ENCODE results near the gene CBFA2T3.

The CBFA2T3 gene

DNA sequence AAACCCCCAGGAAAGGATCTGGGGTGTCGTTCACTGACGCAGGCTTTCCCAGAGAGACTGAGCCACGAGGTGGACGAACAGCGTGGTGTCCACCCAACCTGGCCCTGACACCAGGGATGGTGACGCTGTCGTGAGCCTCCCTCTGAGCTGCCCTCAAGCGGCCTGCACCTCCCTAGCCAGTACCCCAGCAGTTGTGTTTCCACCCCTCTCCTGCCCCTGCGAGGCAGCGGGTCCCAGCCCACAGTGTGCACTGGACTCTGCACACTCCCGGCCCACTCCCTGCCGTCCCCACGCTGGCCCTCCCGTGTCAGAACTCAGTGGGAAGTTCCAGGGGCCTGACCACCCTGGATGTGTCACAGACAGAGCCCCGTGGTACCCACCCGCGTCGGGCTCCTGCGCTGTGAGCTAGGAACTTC lies 39.8 kb downstream of the CBFA2T3 start:
- TF ChIP-seq, protein P1, sequence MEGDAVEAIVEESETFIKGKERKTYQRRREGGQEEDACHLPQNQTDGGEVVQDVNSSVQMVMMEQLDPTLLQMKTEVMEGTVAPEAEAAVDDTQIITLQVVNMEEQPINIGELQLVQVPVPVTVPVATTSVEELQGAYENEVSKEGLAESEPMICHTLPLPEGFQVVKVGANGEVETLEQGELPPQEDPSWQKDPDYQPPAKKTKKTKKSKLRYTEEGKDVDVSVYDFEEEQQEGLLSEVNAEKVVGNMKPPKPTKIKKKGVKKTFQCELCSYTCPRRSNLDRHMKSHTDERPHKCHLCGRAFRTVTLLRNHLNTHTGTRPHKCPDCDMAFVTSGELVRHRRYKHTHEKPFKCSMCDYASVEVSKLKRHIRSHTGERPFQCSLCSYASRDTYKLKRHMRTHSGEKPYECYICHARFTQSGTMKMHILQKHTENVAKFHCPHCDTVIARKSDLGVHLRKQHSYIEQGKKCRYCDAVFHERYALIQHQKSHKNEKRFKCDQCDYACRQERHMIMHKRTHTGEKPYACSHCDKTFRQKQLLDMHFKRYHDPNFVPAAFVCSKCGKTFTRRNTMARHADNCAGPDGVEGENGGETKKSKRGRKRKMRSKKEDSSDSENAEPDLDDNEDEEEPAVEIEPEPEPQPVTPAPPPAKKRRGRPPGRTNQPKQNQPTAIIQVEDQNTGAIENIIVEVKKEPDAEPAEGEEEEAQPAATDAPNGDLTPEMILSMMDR (conservative IDR thresholded peaks at IDR 0.05; ENCODE audit: control insufficient read depth, insufficient read depth, low read depth, low read length): no peak
- no peak for DNase-seq (ENCODE audit: low read depth)
- no peak overlapping the region for H3K4me3 ChIP-seq (ENCODE audit: control insufficient read depth, low read depth, low read length)

GRCh38 chr16:88936556-88937205 lies 40.3 kb downstream of the CBFA2T3 start:
- DNase-seq (ENCODE audit: low read depth): no peak
- H3K4me3 ChIP-seq (ENCODE audit: control insufficient read depth, low read depth, low read length): no peak overlapping the region
- TF ChIP-seq, protein P1 (conservative IDR thresholded peaks at IDR 0.05; ENCODE audit: control insufficient read depth, insufficient read depth, low read depth, low read length): no peak

GRCh38 chr16:88936008-88936555 lies 40.9 kb downstream of the CBFA2T3 start:
- TF ChIP-seq, protein P1 (conservative IDR thresholded peaks at IDR 0.05; ENCODE audit: control insufficient read depth, insufficient read depth, low read depth, low read length): no peak
- no peak for DNase-seq (ENCODE audit: low read depth)
- no peak overlapping the region for H3K4me3 ChIP-seq (ENCODE audit: control insufficient read depth, low read depth, low read length)

DNA sequence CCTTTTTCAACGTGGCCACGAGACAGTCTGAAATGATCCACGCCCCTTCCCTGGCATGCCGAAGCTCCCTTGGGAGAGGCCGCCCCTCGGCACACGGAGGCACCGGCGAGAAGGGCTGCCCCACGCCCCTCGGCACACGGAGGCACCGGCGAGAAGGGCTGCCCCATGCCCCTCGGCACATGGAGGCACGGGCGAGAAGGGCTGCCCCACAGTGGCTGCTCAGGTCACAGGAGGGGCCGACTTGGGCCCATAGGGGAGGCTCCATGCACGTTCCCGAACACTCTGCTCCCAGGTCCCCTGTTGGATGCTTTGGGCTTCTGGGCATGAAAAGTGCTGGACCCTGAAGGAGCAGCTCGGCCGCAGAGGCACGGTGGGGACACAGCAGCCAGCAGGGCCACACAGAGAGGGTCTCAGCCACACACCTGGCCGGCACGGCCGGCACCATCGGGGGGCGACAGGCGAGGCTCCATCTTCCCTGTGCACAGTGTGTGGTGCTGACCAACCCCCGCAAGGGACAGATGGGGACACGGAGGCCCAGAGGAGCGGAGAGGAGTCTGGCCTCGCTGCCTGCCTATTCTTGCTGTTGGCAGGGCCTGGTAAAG lies 42.8 kb downstream of the CBFA2T3 start:
- H3K4me3 ChIP-seq (ENCODE audit: control insufficient read depth, low read depth, low read length): no peak overlapping the region
- TF ChIP-seq, protein P1 (conservative IDR thresholded peaks at IDR 0.05; ENCODE audit: control insufficient read depth, insufficient read depth, low read depth, low read length): no peak
- no peak for DNase-seq (ENCODE audit: low read depth)

DNA sequence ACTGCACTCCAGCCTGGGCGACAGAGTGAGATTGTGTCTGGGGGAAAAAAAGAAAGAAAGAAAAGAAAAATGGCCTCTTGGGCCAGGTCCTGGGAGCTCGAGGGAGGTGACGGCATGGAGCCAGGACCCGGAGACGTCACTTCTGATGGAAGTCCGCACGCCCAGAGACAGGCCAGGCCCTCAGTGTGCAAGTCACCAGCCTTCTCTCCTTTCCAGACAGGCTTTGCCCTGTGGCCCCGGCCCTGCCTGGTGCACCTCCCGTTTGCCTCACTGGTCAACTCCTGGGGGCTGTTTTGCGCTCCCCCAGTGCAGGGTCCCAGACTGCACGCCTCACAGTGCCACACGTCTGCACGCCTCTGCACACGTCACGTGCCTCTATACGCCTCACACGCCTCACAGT lies 44.1 kb downstream of the CBFA2T3 start:
- TF ChIP-seq, protein P1 (conservative IDR thresholded peaks at IDR 0.05; ENCODE audit: control insufficient read depth, insufficient read depth, low read depth, low read length): no peak
- no peak for DNase-seq (ENCODE audit: low read depth)
- no peak overlapping the region for H3K4me3 ChIP-seq (ENCODE audit: control insufficient read depth, low read depth, low read length)

GRCh38 chr16:88931936-88932335 lies 45.1 kb downstream of the CBFA2T3 start:
- TF ChIP-seq, protein P1 (conservative IDR thresholded peaks at IDR 0.05; ENCODE audit: control insufficient read depth, insufficient read depth, low read depth, low read length): no peak
- H3K4me3 ChIP-seq (ENCODE audit: control insufficient read depth, low read depth, low read length): no peak overlapping the region
- DNase-seq (ENCODE audit: low read depth): no peak
